Measurements from ENCODE around the gene ACSS1. TPM values are rescaled to one million over a fixed set of nuclear protein-coding genes. Genes with fewer than 3 reads are reported as not detected.

ACSS1 gene
- total RNA-seq, 1 experiment from 2014 or later: 0.61 TPM

DNA sequence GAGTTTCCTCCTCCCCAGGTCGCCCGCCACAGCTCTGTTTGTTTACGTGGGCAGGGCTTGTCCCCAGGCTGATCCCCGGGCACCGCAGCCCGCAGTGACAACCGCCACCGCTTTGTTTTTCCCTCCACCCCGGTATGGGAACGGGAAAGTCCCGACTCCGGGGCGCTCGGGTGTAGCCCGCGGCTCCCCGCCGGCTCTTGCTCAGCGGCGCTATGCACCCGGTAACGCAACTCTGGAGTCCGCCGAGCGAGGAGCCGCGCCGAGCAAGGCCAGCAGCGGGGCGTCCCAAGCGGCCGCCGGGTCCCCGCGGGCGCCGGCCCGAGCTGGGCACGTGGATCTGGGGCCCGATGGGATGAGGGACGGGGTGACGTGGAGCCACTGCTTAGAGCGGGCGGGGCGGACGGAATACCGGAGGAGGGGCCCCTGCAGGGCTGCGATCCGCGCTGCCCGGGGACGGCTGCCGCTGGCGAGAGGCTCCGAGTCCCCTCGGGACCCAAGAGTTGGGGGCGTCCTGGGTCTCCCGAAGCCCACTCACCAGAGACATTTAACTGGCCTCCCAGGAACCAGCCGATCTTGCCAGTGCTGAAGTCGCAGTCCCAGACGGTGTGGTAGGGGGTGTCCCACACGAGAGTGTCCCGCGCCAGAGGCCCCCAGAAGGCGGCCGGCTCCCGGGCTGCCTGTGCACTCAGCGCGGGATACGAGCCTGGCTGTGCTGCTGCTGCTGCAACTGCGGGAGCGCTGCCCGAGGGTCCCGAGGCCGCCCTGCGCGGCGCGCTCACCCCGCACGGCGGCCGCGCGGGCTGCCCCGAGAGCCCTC is 497 bp downstream of the ACSS1 start:
- Histone ChIP-seq H3T11ph (ENCODE audit: low read length) (no peak overlapping the region), H2BK20ac (ENCODE audit: low read depth, low read length, poor library complexity, severe bottlenecking) (no peak overlapping the region), H3K18ac (ENCODE audit: insufficient read length, low read depth, low read length) (no peak overlapping the region), H4K91ac (ENCODE audit: insufficient read length, low read depth, low read length) (no peak overlapping the region), H2BK12ac (ENCODE audit: insufficient read length, low read depth, low read length) (no peak overlapping the region), H3K79me2 (ENCODE audit: insufficient read depth, low read length) (no peaks in the 10 kb centered on the region), H3K27ac (ENCODE audit: insufficient read length, low read depth, low read length) (no peak overlapping the region), H3K14ac (ENCODE audit: insufficient read depth, low read length) (no peak overlapping the region; the same call in 1 of the 2 replicates), H3K56ac (ENCODE audit: insufficient read length, low read depth, low read length) (no peak overlapping the region), H3K23ac (ENCODE audit: insufficient read length, low read depth, low read length) (no peak overlapping the region), H2BK15ac (ENCODE audit: low read depth, low read length) (no peak overlapping the region), H3K79me1 (ENCODE audit: insufficient read depth, low read depth, low read length, poor library complexity, severe bottlenecking) (no peaks in the 10 kb centered on the region), H2BK5ac (ENCODE audit: insufficient read length, low read length) (no peak overlapping the region), H3K4ac (ENCODE audit: low read depth, low read length) (no peak overlapping the region), H3K9ac (ENCODE audit: extremely low read depth, insufficient read length, low read length) (no peak overlapping the region), H3K4me2 (ENCODE audit: insufficient read depth, insufficient read length, low read length) (peak overlapping the region; percentile 69), H4K8ac (replicated peaks; ENCODE audit: insufficient read length, low read depth, low read length) (no peak overlapping the region), H2AFZ (ENCODE audit: low read length) (no peak overlapping the region), H3K4me1 (ENCODE audit: insufficient read depth, low read length) (no peaks in the 10 kb centered on the region), H3K9me3 (ENCODE audit: control insufficient read depth, low read depth, low read length) (no peaks in the 10 kb centered on the region), H4K20me1 (ENCODE audit: control insufficient read depth, insufficient read depth, insufficient read length) (no peaks in the 10 kb centered on the region), H2AK5ac (ENCODE audit: insufficient read length, low read length) (no peak overlapping the region), H4K5ac (ENCODE audit: insufficient read length, low read depth, low read length) (no peak overlapping the region), H3K27me3 (ENCODE audit: insufficient read depth, low read length) (peaks cover 45% of the 10 kb centered on the region; the same call in 1 of the 2 replicates), H3K23me2 (ENCODE audit: insufficient read length, low read depth, low read length, poor library complexity, severe bottlenecking) (peaks cover 21% of the 10 kb centered on the region), H2BK120ac (ENCODE audit: low read depth, low read length, poor library complexity, severe bottlenecking) (no peak overlapping the region)
- no CpG with 5 or more reads among the region's 86 CpGs for WGBS (ENCODE audit: extremely low coverage, insufficient read length, low lambda C conversion rate)
- DNase-seq: no peak
- peaks cover 10 to 15% of the 10 kb centered on the region in 2 experiments; a peak in 3 of 4 replicates for H3K4me1 Mint-ChIP-seq
- H3K27me3 Mint-ChIP-seq (ENCODE audit: low read depth): peaks cover 93% of the 10 kb centered on the region
- H3K4me3 Mint-ChIP-seq: peak overlapping the region; percentile 57 to 74
- TF ChIP-seq, protein P1, sequence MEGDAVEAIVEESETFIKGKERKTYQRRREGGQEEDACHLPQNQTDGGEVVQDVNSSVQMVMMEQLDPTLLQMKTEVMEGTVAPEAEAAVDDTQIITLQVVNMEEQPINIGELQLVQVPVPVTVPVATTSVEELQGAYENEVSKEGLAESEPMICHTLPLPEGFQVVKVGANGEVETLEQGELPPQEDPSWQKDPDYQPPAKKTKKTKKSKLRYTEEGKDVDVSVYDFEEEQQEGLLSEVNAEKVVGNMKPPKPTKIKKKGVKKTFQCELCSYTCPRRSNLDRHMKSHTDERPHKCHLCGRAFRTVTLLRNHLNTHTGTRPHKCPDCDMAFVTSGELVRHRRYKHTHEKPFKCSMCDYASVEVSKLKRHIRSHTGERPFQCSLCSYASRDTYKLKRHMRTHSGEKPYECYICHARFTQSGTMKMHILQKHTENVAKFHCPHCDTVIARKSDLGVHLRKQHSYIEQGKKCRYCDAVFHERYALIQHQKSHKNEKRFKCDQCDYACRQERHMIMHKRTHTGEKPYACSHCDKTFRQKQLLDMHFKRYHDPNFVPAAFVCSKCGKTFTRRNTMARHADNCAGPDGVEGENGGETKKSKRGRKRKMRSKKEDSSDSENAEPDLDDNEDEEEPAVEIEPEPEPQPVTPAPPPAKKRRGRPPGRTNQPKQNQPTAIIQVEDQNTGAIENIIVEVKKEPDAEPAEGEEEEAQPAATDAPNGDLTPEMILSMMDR (conservative IDR thresholded peaks at IDR 0.05): no peak
- H3K9me3 Mint-ChIP-seq: no peaks in the 10 kb centered on the region; a peak in 1 of 5 replicates
- no peak overlapping the region for H3K27ac Mint-ChIP-seq
- no peaks in the 10 kb centered on the region for H3K36me3 Mint-ChIP-seq (ENCODE audit: insufficient read depth in 1 of 3, low read depth in 3 of 3)

Data from H9 (cell line).